GM19351 (cell line): ENCODE results near the gene NAIF1.

Source experiments
- ATAC-seq: cut with Tn5 transposase; IDR thresholded peaks from one replicate; pipeline ENCODE4 v1.9.1; 2021; ENCODE audit warnings: mild to moderate bottlenecking, moderate library complexity; ENCODE audit not compliant: unreplicated experiment

NAIF1 gene

DNA sequence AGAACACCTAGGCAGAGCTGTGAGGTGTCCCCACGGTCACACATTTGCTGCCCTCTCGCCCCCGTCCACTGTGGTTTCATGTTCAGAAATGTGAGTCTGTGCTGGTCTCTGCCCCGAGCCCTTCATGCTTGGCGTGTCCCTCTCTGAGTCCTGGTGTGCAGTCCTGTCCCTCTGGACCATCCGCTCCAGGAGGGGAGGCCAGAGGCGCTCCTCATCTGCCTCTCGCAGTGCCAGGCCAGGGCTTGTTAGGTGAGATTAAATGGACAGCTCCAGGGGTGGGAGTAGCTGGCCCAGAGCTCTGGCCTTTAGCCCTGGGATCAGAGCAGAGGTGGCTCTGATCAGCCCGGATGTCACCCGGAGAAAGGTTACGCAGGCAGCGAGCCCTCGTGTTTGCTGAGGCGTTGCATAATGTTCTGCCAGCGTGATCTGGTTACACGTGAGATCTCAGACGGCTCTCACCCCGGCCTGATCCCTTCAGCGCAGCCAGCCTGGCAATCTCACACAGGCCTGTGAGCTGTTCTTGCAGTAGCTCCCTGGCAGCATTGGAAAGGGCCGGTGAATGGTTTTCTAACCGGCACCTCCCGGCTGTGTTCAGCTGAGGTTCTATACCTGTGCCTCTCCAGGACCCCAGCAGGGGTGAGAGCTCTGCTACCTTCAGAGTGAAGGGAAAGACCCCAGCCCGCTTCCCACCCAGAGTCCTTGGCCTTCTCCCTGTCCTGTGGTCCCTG lies 35.9 kb upstream of the NAIF1 start:
- ATAC-seq, result no peak

DNA sequence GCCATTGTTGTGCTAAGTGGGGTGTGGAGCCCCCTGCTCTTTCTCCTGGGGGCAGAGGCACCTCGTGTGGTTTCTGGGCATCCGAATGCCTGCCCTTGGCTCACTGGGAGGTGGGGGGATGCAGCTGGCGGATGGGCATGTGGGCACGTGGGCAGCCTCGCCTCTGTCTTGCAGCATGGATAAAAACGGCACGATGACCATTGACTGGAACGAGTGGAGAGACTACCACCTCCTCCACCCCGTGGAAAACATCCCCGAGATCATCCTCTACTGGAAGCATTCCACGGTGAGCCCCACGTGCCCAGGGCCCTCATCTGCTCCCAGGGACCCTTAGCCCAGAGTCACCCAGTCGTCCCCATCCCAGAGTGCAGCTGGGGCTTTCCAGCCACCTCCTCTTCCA lies 35.1 kb upstream of the NAIF1 start:
- ATAC-seq, result no peak

DNA sequence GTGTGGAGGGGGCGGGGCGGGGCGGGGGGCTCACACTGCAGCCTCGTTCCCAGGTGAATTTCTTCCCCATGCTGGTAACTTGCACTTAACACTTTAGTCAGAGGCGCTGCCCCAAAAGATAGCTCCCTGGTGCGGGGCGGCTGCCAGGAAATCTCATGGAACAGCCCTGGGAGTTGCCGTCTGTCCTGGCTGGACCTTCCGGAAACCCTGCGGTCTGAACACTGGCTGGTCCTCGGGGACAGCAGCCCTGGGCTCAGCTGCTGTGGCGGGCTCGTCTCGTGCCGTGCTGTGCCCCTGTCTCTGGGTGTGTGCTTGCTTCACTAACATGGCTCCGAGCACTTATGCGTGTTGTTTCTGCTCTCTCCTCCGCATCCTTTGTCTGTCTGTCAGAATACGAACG lies 34.6 kb upstream of the NAIF1 start:
- no peak for ATAC-seq

DNA sequence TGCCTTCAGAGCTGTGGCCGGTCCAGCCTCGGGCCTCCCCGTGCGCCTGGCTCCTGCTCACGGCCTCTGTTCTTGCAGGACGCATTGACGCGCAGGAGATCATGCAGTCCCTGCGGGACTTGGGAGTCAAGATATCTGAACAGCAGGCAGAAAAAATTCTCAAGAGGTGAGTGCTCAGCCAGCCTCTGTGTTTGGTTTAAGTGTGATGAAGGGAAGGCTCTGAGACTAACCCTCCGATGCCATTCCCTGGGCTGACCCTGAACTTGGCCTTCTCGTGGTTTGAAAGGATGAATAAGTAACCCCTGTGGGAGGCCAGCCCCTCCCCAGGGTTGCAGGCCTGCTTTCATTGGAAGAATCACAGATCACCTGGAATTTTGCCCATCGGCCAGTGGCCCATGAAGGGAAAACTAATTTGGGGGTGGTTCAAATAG lies 34.1 kb upstream of the NAIF1 start:
- no peak for ATAC-seq

DNA sequence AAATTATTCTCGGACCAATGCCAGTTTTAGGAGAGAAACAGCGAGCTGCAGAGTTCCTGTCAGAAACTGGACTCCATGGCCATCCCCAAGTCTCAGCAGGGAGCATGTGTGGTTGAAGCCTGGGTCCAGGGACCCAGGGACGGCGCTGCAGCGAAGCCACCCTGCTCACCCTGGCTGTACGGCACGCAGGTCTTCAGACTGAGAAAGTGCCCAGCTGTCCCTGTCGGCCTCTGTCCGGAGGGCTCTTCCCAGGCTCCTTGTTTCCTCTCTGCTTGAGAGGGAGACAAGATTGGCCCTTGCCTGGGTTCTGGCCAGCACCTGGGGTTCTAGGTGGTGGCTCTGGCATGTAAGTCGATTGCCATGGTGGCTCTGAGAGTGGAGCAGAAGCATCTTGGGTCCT lies 33.5 kb upstream of the NAIF1 start:
- ATAC-seq, result no peak

DNA sequence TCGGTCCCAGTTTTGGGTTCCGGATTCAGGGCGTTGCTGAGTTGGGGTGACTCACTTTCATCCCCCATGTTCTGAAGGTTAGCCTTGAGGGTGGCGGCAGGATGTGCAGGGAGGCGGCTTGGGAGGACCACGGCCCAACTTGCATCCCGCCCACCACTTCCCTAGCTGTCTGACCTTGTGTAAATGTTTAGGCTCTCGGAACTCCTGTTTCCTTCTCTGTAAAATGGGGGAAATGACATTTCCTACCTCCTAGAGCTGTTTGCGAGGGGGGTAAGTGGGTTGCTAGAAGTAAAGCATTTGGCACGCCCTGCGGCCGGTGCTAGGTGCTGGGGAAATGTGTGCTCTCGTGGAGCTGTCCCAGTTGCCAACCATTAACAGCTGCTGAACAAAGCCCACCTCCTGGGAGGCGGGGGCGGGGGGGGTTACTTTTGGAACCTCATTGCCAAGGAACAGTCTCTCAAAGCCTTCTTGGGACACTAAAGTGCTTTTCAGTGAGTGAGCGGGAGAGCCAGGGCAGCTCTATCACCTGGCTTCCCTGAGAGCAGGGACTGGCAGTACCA lies 32.9 kb upstream of the NAIF1 start:
- ATAC-seq, result no peak

DNA sequence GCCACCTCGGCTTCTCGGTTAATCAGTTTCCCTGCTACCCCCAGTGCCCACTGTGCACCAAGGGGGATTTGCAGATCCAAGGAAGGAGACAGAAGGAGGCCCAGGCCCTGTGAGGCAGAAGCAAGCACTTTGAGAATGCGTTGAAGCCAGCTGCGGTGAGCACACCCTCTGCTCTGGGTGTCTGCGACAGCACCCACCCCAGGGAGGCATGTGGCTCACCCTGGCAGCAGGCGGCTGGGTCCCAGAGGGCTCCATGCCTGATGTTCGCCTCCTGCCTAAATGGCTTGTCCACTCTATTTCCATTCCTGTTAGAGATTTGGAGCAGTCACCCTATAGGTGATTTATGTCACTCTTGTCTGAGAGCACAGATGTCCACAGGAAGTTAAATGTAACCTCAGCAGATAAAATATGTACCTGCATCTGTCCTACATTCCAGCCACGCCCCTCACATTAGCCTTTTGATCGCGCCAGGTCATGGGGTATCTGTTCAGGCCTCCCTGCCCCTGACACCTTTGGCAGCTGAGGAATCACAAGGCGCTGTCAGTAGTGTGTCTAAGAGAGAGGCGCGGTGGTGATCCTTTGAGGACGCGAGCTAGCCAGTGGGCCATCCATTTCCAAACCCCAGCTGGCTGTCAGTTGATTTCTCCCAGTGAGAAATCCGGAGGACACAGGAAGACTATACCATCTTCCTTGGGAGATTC lies 32.3 kb upstream of the NAIF1 start:
- ATAC-seq, result no peak

DNA sequence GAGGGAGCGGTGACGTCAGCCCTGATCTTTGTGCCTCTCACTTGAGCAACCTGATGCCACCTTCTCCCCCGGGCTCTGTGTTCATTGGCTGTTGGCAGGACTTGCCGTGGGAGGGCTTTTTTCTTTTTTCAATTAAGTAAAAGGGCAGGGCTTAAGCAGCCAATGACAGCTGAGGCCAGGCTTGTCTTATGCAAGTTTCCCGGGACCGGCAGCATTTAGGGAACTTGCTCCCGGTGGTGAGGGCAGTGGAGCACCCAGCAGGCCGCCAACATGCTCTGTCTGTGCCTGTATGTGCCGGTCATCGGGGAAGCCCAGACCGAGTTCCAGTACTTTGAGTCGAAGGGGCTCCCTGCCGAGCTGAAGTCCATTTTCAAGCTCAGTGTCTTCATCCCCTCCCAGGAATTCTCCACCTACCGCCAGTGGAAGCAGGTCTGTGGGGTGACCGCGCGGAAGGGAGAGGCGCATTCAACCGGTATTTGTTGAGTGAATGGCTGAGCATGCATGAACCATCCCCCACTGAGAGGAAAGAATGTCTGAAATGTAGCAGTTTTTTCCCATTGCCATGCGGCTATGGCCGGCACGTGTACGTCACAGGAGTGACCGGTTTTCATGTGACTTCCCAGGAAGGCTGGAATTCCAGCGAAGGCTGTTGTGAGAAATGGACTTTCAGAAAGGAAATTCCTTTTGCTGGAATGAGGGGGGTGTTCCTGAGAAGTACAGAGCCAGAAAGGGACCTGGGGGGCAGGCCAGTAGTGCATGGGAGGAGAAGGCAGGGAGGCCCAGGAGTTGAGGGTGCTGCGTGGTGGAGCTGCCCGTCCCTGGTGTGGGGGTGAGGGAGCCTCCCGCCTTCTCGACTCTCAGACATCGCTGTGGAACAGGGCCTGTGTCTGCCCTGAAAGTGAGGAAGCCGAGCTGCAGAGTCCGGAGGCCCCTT lies 31.4 kb upstream of the NAIF1 start:
- ATAC-seq, result no peak

DNA sequence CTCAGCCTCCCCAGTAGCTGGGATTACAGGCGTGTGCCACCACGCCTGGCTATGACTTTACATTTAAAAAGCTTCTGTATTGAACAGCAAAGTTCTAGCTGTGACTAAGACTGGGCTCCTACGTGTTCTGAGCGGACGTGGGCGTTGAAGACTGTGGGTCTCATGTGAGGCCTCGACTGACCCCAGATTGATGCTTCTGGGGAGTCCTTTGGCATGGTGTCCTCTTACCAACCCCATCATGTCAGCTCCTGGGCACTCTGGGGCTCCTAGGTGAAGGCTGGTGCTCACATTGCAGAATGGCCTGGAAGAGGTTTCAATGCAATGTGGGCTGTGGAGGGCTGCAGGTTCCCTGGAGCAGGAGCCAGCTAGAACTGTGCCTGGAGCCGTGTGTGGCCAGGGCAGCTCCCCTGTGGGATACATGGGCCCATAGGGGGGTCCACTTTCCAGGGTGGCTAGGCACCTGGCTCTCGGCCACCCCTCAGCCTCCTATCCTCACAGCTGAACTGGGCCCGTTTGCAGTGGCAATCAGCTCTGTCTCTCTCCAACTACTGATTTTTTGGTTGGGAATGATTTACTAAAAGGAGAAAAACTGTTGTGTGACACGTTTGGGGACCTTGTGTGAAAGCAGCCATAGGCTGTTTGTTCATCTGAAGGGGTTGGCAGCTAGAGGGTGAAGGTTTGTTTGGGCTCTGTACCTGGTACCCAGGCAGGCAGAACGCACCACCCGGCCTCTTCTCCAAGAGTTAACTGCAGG lies 30.6 kb upstream of the NAIF1 start:
- ATAC-seq, result no peak

DNA sequence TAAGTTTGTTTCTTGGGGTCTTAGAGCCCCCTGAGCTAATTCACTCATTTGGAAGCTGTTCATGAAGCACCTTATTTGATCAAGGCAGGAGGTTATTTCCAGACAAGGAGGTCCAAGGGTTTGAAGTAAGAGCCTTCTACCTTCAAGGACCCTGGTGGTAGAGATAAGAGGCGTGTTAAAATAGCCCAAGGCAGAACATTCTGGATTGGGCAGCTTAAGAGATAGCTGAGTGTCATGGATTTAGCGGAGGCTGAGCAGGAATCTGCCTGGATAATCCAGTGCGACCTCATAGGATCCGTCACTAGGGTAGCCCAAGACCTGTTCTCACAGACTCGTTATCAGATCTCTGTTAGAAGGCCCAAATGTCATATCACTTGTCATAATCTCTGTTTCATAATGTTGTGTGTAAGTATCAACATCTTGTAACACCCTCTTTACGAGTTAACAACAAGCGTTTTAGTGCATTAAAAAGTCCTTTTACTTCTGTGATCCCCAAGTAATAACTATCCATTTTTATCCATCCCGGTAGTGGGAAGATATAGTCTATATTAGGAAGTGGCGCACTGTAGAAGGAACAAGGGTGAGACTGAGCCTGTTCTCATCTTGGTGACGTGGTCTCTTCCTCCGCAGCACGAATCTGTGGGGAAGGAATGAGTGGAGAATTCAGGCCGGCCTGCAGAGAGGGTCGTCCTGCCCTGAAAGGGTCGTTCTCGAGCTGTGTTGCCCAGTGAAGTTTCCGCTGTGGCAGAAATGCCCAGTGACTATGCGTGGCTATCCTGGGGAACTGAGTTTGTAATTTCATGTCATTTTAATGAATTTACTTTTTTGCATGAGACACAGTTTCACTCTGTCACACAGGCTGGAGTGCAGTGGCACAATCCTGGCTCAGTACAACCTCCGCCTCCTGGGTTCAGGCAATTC lies 29.8 kb upstream of the NAIF1 start:
- no peak for ATAC-seq

DNA sequence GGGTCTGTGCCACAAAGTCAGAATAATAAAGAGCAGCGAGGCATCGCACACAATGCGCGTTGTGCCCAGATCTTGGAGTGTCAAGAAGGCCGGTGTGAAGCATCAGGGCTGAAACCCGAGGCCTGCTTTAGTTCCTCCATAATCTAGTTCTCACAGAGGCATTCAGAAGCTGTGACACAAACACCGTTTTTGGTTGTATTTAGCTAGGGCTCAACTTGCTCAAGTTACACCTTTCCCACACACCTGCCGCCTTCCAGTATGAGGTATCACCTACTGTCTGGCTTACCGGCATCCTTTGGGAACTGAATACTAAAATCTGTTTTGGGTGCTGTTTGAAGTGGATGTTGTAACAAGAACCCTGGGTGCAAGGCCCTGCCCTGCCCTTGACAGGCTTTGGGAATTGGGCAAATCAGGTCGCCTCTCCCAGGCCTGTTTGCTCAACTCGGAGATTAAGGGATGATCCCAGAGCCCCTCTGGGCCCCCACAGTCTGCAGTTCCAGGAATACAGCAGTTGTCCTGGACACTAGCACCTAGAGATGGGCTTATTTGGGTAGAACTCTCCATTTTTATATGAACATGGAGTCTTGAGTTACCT lies 27.9 kb upstream of the NAIF1 start:
- ATAC-seq, result no peak

DNA sequence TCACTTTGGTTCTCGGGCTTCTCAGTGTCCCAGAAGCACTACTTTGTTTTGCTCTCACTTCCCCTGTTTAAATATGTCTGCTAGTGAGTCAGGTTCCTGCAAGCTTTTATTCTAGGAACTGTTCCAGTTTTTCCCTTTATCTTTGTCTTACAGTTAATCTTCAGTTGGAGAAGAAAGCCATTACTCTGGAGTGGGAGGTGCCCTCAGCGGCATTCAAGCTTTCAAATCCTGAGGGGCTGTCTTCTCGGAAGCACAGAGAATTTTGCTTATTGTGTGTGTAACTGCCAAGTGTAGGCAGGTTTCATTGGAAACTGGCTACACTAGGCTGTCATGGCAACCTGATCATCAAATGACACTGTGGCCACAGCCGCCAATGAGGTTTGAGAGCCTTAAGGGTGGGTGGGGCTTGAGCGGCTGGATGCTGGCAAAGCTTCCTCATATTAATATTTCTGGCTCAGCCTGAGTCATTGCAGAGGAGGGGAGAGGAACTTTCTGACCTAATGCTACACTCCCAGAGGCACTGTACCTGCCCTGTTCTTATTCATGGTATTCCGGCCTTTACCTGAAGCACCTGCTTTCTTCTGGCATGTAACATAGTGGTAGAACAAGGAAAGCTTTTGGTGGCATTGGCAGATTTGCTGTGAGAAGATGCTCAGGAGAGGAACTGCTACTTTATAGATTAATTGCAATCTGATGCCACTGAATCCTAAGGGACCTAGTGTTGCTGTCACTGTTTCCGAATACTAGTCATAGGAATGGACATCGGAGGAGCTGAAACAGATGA lies 27.2 kb upstream of the NAIF1 start:
- peak; percentile 95 for ATAC-seq

DNA sequence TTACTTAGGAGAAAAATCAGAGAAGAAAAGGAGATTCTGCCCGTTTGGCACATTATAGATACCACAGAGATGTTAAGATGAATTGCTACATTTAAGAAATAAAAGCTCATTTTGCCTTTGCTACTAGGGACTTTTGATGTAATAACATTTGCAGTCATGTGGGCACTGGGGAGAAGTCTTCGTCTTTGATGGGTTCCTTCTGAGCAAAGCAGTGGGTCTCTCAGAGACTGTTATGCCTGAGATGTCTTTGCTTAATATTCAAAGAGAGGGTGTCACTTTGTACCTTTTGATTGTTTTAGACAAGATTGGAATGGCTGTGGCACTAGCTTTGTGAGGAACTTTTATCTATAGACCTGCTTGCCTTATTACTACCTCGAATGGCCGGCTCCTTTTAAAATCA lies 25.9 kb upstream of the NAIF1 start:
- ATAC-seq, result no peak

DNA sequence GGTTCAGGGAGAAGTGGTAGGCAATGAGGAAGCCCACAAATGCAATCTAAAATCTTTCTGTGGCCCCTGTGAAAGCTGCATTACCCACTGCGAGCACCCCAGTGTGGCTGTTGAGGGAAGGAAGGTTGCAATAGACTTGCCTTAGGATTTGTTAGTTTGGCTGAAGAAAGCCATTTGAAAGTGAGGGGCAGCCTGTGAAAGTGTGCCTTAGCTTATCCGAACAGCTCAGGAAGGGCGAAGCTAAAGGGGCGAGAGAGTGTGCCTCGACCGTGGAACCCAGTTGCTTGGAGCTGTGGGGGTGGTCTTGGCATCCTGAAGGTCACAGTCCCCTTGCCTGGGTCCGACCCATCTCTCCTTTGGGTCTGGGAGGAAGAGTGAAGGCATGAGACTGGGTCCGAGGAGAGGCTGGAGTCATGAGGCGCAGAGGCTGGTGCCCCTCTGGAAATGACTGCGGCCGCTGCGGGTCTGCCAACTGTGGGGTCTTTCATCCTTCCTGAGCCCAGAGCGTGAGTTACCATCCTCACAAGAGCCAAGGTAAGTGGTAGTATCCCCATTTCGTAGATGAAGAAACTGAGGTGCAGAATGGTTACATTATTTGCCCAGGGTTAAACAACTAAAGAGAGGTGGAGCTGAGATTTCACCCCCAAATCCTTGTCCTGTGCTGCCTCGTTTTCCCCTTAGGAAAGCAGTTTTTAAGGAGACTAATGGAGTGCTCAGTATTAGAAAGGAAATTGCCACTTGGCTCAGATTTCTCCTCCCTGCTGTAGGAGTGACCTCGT lies 25.3 kb upstream of the NAIF1 start:
- no peak for ATAC-seq

DNA sequence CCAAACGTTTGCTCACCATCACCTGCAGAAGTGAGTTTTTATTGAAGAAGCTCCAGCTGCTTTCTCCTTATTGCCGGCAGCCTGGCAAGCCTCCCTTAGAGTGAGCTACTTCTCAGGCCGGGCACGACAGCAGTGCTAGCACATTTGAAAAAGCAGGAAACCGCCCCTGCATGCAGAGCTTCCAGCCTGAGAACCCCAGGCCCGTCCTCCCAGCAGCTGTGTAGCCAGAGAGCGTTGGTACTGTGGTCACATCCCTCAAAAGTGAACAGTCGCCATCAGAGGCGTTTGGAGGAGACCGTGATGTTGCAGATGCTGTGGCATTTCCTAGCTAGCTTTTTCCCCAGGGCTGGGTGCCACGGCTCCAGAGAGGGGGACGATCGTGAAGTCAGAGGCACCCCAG lies 24.5 kb upstream of the NAIF1 start:
- ATAC-seq, result no peak

DNA sequence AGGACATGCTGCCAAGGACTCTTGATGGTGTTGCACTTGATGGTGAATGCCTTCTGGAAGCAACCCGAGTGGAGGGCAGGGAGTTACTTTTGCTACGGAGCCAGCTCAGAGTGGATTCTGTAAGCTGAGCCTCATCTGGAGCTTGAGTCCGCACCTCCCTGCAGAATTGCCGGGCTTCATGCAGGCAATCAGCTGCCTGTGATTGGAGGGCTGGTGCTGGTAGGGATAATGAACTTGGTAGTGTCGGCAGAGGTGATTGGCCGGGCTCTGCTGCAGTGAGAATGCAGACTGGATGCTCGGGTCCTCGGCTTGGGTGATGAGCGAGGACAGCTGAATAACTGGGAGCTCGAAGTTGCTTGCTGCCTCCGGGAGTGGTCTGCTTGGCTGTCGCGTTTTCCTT lies 24.0 kb upstream of the NAIF1 start:
- ATAC-seq, result no peak

DNA sequence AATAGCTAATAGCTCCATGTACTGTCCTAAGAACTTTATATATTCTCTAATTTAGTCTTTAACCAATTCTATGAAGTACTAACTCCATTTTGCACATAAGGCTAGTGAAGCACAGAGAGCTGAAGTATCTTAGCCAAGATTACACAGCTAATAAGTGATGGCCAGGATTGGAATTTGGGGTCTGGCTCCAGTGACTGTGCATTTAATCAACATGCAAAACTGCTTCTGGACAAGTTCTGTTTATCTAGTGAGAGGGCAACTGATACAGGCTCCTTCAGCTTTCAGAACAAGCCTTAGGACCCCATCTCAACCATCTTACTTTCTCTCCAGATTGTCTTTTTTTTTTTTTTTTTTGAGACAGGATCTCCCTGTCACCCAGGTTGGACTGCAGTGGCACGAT lies 22.2 kb upstream of the NAIF1 start:
- ATAC-seq, result no peak
